Endothelial cell of umbilical vein (primary cell): ENCODE measurements around the gene HIVEP3. TPM values are rescaled to one million over a fixed set of nuclear protein-coding genes. Genes with fewer than 3 reads are reported as not detected.

ENCODE experiments used
- BruUV-seq: library from RNA; stranded (reverse); fragments of 400-500 nt; replicated peaks from 2 replicates; lab custom pipeline; 2021; lab: Mats Ljungman, UMichigan
- CTCF ChIA-PET: fragments of 300-600, 350-600 bp; sonication (Branson Sonifier 250); formaldehyde crosslinking; loops from one replicate; lab custom pipeline; 2021; ENCODE audit warnings: antibody characterized with exemption, inconsistent platforms; lab: Charles Lee
- POLR2A ChIA-PET: fragments of 300-600, 350-600 bp; sonication (Branson Sonifier 250); formaldehyde crosslinking; loops from one replicate; lab custom pipeline; 2021; ENCODE audit warnings: antibody characterized with exemption, inconsistent platforms; lab: Charles Lee
- DNase-seq: peaks from one replicate; pipeline ENCODE4 v3.0.0-alpha.2; 2011; ENCODE audit warnings: low read depth, low spot score
- FAIRE-seq: peaks from 2 replicates; lab custom pipeline; 2011; peaks lifted over from hg19 to GRCh38; lab: Jason Lieb, UNC
- H2AFZ ChIP-seq: 2 replicates; pipeline ENCODE4 v1.6.0; 2012; ENCODE audit warnings: low read depth, low read length, control low read depth, inconsistent platforms
- H3K27ac ChIP-seq: 2 replicates; pipeline ENCODE4 v1.5.1; 2011; ENCODE audit warnings: low read depth, mild to moderate bottlenecking, control low read depth, low read length, moderate library complexity; ENCODE audit not compliant: insufficient read depth
- H3K27me3 ChIP-seq, 2 experiments: 2 replicates each; pipeline versions ENCODE4 v1.6.0 to v1.6.1; 2011; ENCODE audit warnings: low read length in 2 of 2, mixed read lengths in 1 of 2; ENCODE audit not compliant: control insufficient read depth in 2 of 2, insufficient read depth in 2 of 2
- H3K36me3 ChIP-seq, 2 experiments: 2 replicates in 1 of 2; 3 replicates in 1 of 2; pipeline ENCODE4 v1.5.1; 2011; ENCODE audit warnings: low read length in 2 of 2, mild to moderate bottlenecking in 1 of 2, moderate library complexity in 1 of 2; ENCODE audit not compliant: control insufficient read depth in 2 of 2, insufficient read depth in 2 of 2; ENCODE audit errors: extremely low read depth in 1 of 2
- H3K4me1 ChIP-seq: 3 replicates; pipeline ENCODE4 v1.5.1; 2011; ENCODE audit warnings: mild to moderate bottlenecking, low read length; ENCODE audit not compliant: control insufficient read depth, insufficient read depth; ENCODE audit errors: extremely low read depth
- H3K4me2 ChIP-seq: 2 replicates; pipeline ENCODE4 v1.6.1; 2011; ENCODE audit warnings: low read length, control low read depth, mixed read lengths; ENCODE audit not compliant: insufficient read depth
- H3K4me3 ChIP-seq, 3 experiments: fragments of 200-600 bp in 1 of 3; sonication (generic), shearing (Covaris generic) in 1 of 3; replicated peaks in 1 of 3; 2 replicates each; pipeline ENCODE4 v1.5.1; 2011 to 2016; ENCODE audit warnings: control low read depth in 3 of 3, low read length in 3 of 3, mild to moderate bottlenecking in 2 of 3, inconsistent platforms in 1 of 3, low read depth in 1 of 3, moderate library complexity in 1 of 3; ENCODE audit not compliant: insufficient read depth in 1 of 3
- H3K79me2 ChIP-seq: 2 replicates; pipeline ENCODE4 v1.6.0; 2012; ENCODE audit warnings: low read length, inconsistent platforms; ENCODE audit not compliant: control insufficient read depth, insufficient read depth
- H3K9ac ChIP-seq: replicated peaks from 2 replicates; pipeline ENCODE3; 2011; ENCODE audit warnings: low read length, control low read depth; ENCODE audit not compliant: insufficient read depth; ENCODE audit errors: extremely low read depth
- H3K9me1 ChIP-seq: replicated peaks from 3 replicates; pipeline ENCODE4 v1.6.0; 2011; ENCODE audit warnings: mild to moderate bottlenecking, low read length; ENCODE audit not compliant: control insufficient read depth, insufficient read depth; ENCODE audit errors: extremely low read depth
- H3K9me3 ChIP-seq: replicated peaks from 2 replicates; pipeline ENCODE4 v1.5.1; 2012; ENCODE audit warnings: low read length, inconsistent platforms; ENCODE audit not compliant: control insufficient read depth, insufficient read depth
- H4K20me1 ChIP-seq: replicated peaks from 2 replicates; pipeline ENCODE3; 2011; ENCODE audit warnings: mild to moderate bottlenecking, low read length; ENCODE audit not compliant: control insufficient read depth, insufficient read depth; ENCODE audit errors: extremely low read depth
- CTCF ChIP-seq, 2 donors: IDR thresholded peaks; 1 replicate in 1 of 2; 2 replicates in 1 of 2; pipeline ENCODE4 v1.5.1; 2011; ENCODE audit warnings: low read length in 2 of 2, mild to moderate bottlenecking in 2 of 2, moderate library complexity in 2 of 2, control low read depth in 1 of 2, inconsistent platforms in 1 of 2, low read depth in 1 of 2; ENCODE audit not compliant: insufficient read depth in 1 of 2; ENCODE audit errors: extremely low read depth in 1 of 2
- EZH2 ChIP-seq: IDR thresholded peaks from 2 replicates; pipeline ENCODE4 v1.6.1; 2012; ENCODE audit warnings: borderline replicate concordance, low read depth, mild to moderate bottlenecking, moderate library complexity, low read length, inconsistent platforms; ENCODE audit not compliant: severe bottlenecking
- FOS ChIP-seq: IDR thresholded peaks from 2 replicates; pipeline ENCODE4 v1.6.1; 2011; ENCODE audit warnings: mild to moderate bottlenecking, low read length, moderate library complexity, borderline replicate concordance; ENCODE audit not compliant: insufficient read depth
- GATA2 ChIP-seq: IDR thresholded peaks from 2 replicates; pipeline ENCODE4 v1.7.0; 2011; ENCODE audit warnings: low read depth, mild to moderate bottlenecking, moderate library complexity, mixed read lengths, low read length; ENCODE audit not compliant: insufficient read length, insufficient read depth
- JUN ChIP-seq: IDR thresholded peaks from 2 replicates; pipeline ENCODE4 v1.6.1; 2011; ENCODE audit warnings: borderline replicate concordance, low read depth; ENCODE audit not compliant: insufficient read length, insufficient read depth
- MAX ChIP-seq: IDR thresholded peaks from 2 replicates; pipeline ENCODE4 v1.6.1; 2011; ENCODE audit not compliant: insufficient read depth, insufficient read length
- MYC ChIP-seq: IDR thresholded peaks from one replicate; pipeline ENCODE4 v1.6.1; 2011; ENCODE audit warnings: mild to moderate bottlenecking, low read depth, low read length
- POLR2A ChIP-seq: IDR thresholded peaks from 2 replicates; pipeline ENCODE4 v1.6.1; 2012; ENCODE audit warnings: low read depth, mild to moderate bottlenecking, control low read depth, low read length
- POLR2AphosphoS5 ChIP-seq: IDR thresholded peaks from 2 replicates; pipeline ENCODE4 v1.6.1; 2012; ENCODE audit warnings: low read depth, mild to moderate bottlenecking, control low read depth, low read length, moderate library complexity; ENCODE audit not compliant: insufficient read depth
- dilution Hi-C: fragments of 300-500 bp; cut with MboI; formaldehyde crosslinking; loops from one replicate; pipeline ENCODE4 v1.15.0; 2019; ENCODE audit warnings: low sequenced_read_pairs; ENCODE audit not compliant: extremely low pct_ligation_motif_present
- intact Hi-C: fragments of 100-400 bp; cut with micrococcal nuclease; formaldehyde crosslinking; loops from one replicate; pipeline ENCODE4 v1.10.0; 2022
- polyA plus RNA-seq, 4 experiments: library from polyadenylated mRNA; depleted of rRNA in 3 of 4; stranded (reverse) in 3 of 4; unstranded in 1 of 4; fragments of >200 nt; gene quantifications; 2 replicates each; pipeline versions ENCODE4 v1.2.1 to v1.2.3, GENCODE V29; 2011 to 2012; ENCODE audit warnings: missing spikeins in 1 of 4
- total RNA-seq: library from RNA; stranded (reverse); gene quantifications from 2 replicates; pipeline ENCODE4 v1.2.3, GENCODE V29; 2021

The HIVEP3 gene
- total and polyA plus RNA-seq, 2 donors (not counting 3 experiments of a cell fraction or from before 2014, with no cell fraction given) = 3.4 to 4.0 TPM

GRCh38 chr1:41860214-41860613 is 58.5 kb downstream of the HIVEP3 start:
- Histone ChIP-seq H2AFZ (no peak overlapping the region), H4K20me1 (no peaks in the 10 kb centered on the region), H3K9me1 (no peaks in the 10 kb centered on the region), H3K9ac (no peak overlapping the region), H3K27me3 (no peaks in the 10 kb centered on the region), H3K4me1 (peaks cover 24% of the 10 kb centered on the region), H3K4me3 (no peak overlapping the region), H3K79me2 (no peaks in the 10 kb centered on the region), H3K27ac (no peak overlapping the region), H3K36me3 (no peaks in the 10 kb centered on the region), H3K4me2 (no peak overlapping the region), H3K9me3 (no peaks in the 10 kb centered on the region)
- dilution Hi-C loops (no loop called here), intact Hi-C loops (no loop called here)
- ChIA-PET CTCF (no interaction called here), POLR2A (interaction anchor here (0.6 kb wide), 1 partner anchor 30 kb away, joined by 3 read pairs; no protein-coding TSS in a partner anchor)
- no peak for FAIRE-seq
- no peak for DNase-seq
- TF ChIP-seq CTCF (IDR thresholded peaks at IDR 0.05; ENCODE audit: extremely low read depth in 1 of 2, insufficient read depth in 1 of 2, low read depth in 1 of 2, low read length in 2 of 2) (no peak), EZH2 (no peak), GATA2 (no peak), MAX (no peak), POLR2AphosphoS5 (no peak), MYC (no peak), FOS (no peak), POLR2A (no peak), JUN (no peak)
- no TSS peak for BruUV-seq
